Measurements from ENCODE around the gene BBS10. TPM values are rescaled to one million over a fixed set of nuclear protein-coding genes. Genes with fewer than 3 reads are reported as not detected.

BBS10 gene
- total RNA-seq, 1 donor from 2014 or later = 11.4 TPM

DNA sequence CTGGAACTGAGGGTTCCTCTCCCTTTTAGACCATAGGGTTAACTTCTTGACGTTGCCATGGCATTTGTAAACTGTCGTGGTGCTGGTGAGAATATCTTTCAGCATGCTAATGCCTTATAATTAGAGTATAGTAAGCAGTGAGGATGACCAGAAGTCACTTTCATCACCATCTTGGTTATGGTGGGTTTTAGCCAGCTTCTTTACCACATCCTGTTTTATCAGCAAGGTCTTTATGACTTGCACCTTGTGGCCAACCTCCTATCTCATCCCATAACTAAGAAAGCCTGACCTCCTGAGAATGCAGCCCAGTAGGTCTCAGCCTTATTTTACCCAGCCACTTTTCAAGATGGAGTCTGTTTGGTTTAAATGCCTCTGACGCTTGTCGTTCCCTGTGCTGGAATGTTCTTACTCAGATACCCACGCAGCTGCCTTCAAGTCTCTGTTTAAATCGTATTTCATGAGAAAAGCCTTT is 44.2 kb downstream of the BBS10 start:
- Mint-ChIP-seq H3K27me3 (ENCODE audit: low read depth) (no peaks in the 10 kb centered on the region), H3K27ac (ENCODE audit: unreplicated experiment) (no peak overlapping the region), H3K36me3 (ENCODE audit: low read depth) (no peaks in the 10 kb centered on the region), H3K9me3 (no peaks in the 10 kb centered on the region), H3K4me1 (peaks cover 6% of the 10 kb centered on the region), H3K4me3 (no peak overlapping the region)
- DNase-seq (ENCODE audit: low read depth, low spot score) = no peak
- TF ChIP-seq CTCF (conservative IDR thresholded peaks at IDR 0.05) = no peak

DNA sequence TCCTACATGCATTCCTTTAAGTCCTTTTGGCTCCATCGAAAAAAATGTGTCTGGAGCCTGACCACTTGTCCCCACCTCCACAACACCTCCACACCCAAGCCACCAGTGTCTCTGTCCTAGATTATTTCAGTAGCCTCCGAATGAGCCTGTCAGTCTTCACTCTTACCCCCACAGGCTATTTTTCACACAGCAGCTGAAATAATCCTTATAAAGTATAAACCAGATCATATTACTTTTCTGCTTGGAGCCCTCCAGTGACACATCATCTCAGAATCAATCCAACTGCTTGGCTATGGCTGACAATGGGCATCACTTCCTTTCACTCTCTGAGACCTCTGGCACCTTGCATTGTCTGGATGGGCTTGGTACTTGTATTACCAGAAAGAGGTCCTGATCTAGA is 44.9 kb downstream of the BBS10 start:
- Mint-ChIP-seq H3K4me3 (no peak overlapping the region), H3K9me3 (no peaks in the 10 kb centered on the region), H3K27ac (ENCODE audit: unreplicated experiment) (no peak overlapping the region), H3K27me3 (ENCODE audit: low read depth) (no peaks in the 10 kb centered on the region), H3K4me1 (peaks cover 6% of the 10 kb centered on the region), H3K36me3 (ENCODE audit: low read depth) (no peaks in the 10 kb centered on the region)
- DNase-seq (ENCODE audit: low read depth, low spot score) = no peak
- no peak for TF ChIP-seq CTCF (conservative IDR thresholded peaks at IDR 0.05)

DNA sequence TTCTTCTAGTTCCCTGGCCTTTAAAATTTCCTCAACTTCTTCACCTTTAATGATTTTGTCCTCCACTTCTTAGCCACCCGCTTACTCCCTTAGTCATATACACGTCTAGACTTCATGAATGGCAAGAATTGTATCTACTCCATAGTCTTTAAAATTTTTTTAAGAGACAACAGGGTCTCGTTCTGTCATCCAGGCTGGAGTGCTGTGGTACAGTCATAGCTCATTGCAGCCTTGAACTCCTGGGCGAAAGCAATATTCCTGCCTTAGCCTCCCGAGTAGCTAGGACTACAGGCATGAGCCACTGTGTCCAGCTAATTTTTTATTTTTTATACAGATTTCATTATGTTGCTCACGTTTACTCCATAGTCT is 47.9 kb downstream of the BBS10 start:
- no peaks in the 10 kb centered on the region for H3K36me3 Mint-ChIP-seq (ENCODE audit: low read depth)
- no peaks in the 10 kb centered on the region for H3K27me3 Mint-ChIP-seq (ENCODE audit: low read depth)
- no peak overlapping the region for H3K4me3 Mint-ChIP-seq
- H3K4me1 Mint-ChIP-seq = no peaks in the 10 kb centered on the region
- DNase-seq (ENCODE audit: low read depth, low spot score) = no peak
- H3K9me3 Mint-ChIP-seq = no peaks in the 10 kb centered on the region
- TF ChIP-seq CTCF (conservative IDR thresholded peaks at IDR 0.05) = no peak
- no peak overlapping the region for H3K27ac Mint-ChIP-seq (ENCODE audit: unreplicated experiment)

GRCh38 chr12:76299536-76300296 is 48.5 kb downstream of the BBS10 start:
- Mint-ChIP-seq H3K9me3 (no peaks in the 10 kb centered on the region), H3K27me3 (ENCODE audit: low read depth) (no peaks in the 10 kb centered on the region), H3K36me3 (ENCODE audit: low read depth) (no peaks in the 10 kb centered on the region), H3K27ac (ENCODE audit: unreplicated experiment) (no peak overlapping the region), H3K4me1 (no peaks in the 10 kb centered on the region), H3K4me3 (no peak overlapping the region)
- no peak for DNase-seq (ENCODE audit: low read depth, low spot score)
- TF ChIP-seq CTCF (conservative IDR thresholded peaks at IDR 0.05) = no peak

Other genes starting within 250 kb of the BBS10 start
- gene OSBPL8, start 211.4 kb upstream of the BBS10 start, total RNA-seq = 74.9 and 75.8 TPM in 2 replicates

Data from neural crest cell (in vitro differentiated cells).